HepG2 (cell line): ENCODE data around the gene CPSF4. TPM values are rescaled to one million over a fixed set of nuclear protein-coding genes. Genes with fewer than 3 reads are reported as not detected.

Experiments
- HDAC2 ChIP-seq: sonication (generic); formaldehyde crosslinking; IDR thresholded peaks from 2 replicates; pipeline ENCODE4 v1.4.0; 2020; ENCODE audit warnings: missing genetic modification reagents
- HMG20B ChIP-seq: conservative IDR thresholded peaks from 2 replicates; pipeline ENCODE4 v1.6.1; 2016; ENCODE audit warnings: missing genetic modification reagents, missing compliant biosample characterization
- KDM4B ChIP-seq: sonication (generic); formaldehyde crosslinking; IDR thresholded peaks from 2 replicates; pipeline ENCODE4 v1.4.0; 2020; ENCODE audit warnings: missing genetic modification reagents
- NCOA1 ChIP-seq: sonication (generic); formaldehyde crosslinking; IDR thresholded peaks from 2 replicates; pipeline ENCODE4 v1.9.0; 2021; ENCODE audit warnings: missing genetic modification reagents
- NFYC ChIP-seq: IDR thresholded peaks from 2 replicates; pipeline ENCODE4 v1.6.1; 2016; ENCODE audit warnings: missing genetic modification reagents, missing compliant biosample characterization
- PLSCR1 ChIP-seq: sonication (generic); formaldehyde crosslinking; IDR thresholded peaks from 2 replicates; pipeline ENCODE4 v1.5.0; 2020; ENCODE audit warnings: missing genetic modification reagents, mild to moderate bottlenecking, borderline replicate concordance
- SP4 ChIP-seq: sonication (generic); formaldehyde crosslinking; IDR thresholded peaks from 2 replicates; pipeline ENCODE4 v1.8.1; 2023; ENCODE audit warnings: mild to moderate bottlenecking, missing genetic modification reagents
- SP5 ChIP-seq: IDR thresholded peaks from 2 replicates; pipeline ENCODE4 v1.6.1; 2016; ENCODE audit warnings: low read depth, borderline replicate concordance
- ZBTB10 ChIP-seq: sonication (generic); formaldehyde crosslinking; IDR thresholded peaks from 2 replicates; pipeline ENCODE4 v1.4.0; 2020; ENCODE audit warnings: missing genetic modification reagents, borderline replicate concordance
- ZBTB34 ChIP-seq: sonication (generic); formaldehyde crosslinking; IDR thresholded peaks from 2 replicates; pipeline ENCODE4 v1.8.0; 2022; ENCODE audit warnings: mild to moderate bottlenecking, missing genetic modification reagents
- ZEB1 ChIP-seq: IDR thresholded peaks from 2 replicates; pipeline ENCODE4 v1.6.1; 2012; ENCODE audit warnings: mild to moderate bottlenecking, low read depth, inconsistent platforms; ENCODE audit not compliant: insufficient replicate concordance
- ZNF260 ChIP-seq: sonication (generic); formaldehyde crosslinking; IDR thresholded peaks from 2 replicates; pipeline ENCODE4 v1.4.0; 2020; ENCODE audit warnings: missing genetic modification reagents, low read depth, mild to moderate bottlenecking, borderline replicate concordance
- ZNF274 ChIP-seq: sonication (generic); formaldehyde crosslinking; IDR thresholded peaks from 2 replicates; pipeline ENCODE4 v1.5.1; 2020; ENCODE audit warnings: mild to moderate bottlenecking, missing genetic modification reagents
- ZNF550 ChIP-seq: sonication (generic); formaldehyde crosslinking; IDR thresholded peaks from 2 replicates; pipeline ENCODE4 v1.4.0; 2020; ENCODE audit warnings: mild to moderate bottlenecking, missing genetic modification reagents, borderline replicate concordance
- ZNF737 ChIP-seq: sonication (generic); formaldehyde crosslinking; IDR thresholded peaks from 2 replicates; pipeline ENCODE4 v1.5.0; 2020; ENCODE audit warnings: missing genetic modification reagents, mild to moderate bottlenecking, borderline replicate concordance
- ZNF788 ChIP-seq: sonication (generic); formaldehyde crosslinking; IDR thresholded peaks from 2 replicates; pipeline ENCODE4 v1.5.0; 2020; ENCODE audit warnings: mild to moderate bottlenecking, missing genetic modification reagents, borderline replicate concordance
- ZNF850 ChIP-seq: sonication (generic); formaldehyde crosslinking; conservative IDR thresholded peaks from 2 replicates; pipeline ENCODE4 v1.9.0; 2021; ENCODE audit warnings: mild to moderate bottlenecking, missing genetic modification reagents
- polyA plus RNA-seq, 8 experiments: library from polyadenylated mRNA; depleted of rRNA in 3 of 8; stranded (reverse) in 7 of 8; unstranded in 1 of 8; fragments of >200 nt; fragmentation: Illumina TruSeq in 4 of 8; extraction: Trizol in 4 of 8; gene quantifications; 2 replicates each; pipeline versions ENCODE4 v1.2.1 to v1.2.3, GENCODE V29; 2011 to 2016; ENCODE audit warnings: low read depth in 4 of 8, missing spikeins in 1 of 8, mixed read lengths in 1 of 8; ENCODE audit not compliant: insufficient read depth in 1 of 8
- total RNA-seq, 5 experiments: library from RNA; depleted of rRNA; stranded (reverse); fragments of >200 nt; fragmentation: Illumina TruSeq; extraction: Trizol; gene quantifications; 2 replicates each; pipeline ENCODE4 v1.2.3, GENCODE V29; 2016; ENCODE audit warnings: low read depth in 1 of 5
- TF ChIP-seq, protein P1 (sequence below): sonication (generic); formaldehyde crosslinking; IDR thresholded peaks from 2 replicates; pipeline ENCODE4 v1.4.0; 2020; ENCODE audit warnings: missing genetic modification reagents, borderline replicate concordance
- TF ChIP-seq, protein P2 (sequence below): sonication (generic); formaldehyde crosslinking; IDR thresholded peaks from 2 replicates; pipeline ENCODE4 v1.9.0; 2021; ENCODE audit warnings: missing genetic modification reagents, mild to moderate bottlenecking, borderline replicate concordance

The CPSF4 gene
- total and polyA plus RNA-seq, 2 of the 13 experiments (the other 11 are each of a cell fraction or from before 2014, with no cell fraction given) = 34.1 to 49.6 TPM

DNA sequence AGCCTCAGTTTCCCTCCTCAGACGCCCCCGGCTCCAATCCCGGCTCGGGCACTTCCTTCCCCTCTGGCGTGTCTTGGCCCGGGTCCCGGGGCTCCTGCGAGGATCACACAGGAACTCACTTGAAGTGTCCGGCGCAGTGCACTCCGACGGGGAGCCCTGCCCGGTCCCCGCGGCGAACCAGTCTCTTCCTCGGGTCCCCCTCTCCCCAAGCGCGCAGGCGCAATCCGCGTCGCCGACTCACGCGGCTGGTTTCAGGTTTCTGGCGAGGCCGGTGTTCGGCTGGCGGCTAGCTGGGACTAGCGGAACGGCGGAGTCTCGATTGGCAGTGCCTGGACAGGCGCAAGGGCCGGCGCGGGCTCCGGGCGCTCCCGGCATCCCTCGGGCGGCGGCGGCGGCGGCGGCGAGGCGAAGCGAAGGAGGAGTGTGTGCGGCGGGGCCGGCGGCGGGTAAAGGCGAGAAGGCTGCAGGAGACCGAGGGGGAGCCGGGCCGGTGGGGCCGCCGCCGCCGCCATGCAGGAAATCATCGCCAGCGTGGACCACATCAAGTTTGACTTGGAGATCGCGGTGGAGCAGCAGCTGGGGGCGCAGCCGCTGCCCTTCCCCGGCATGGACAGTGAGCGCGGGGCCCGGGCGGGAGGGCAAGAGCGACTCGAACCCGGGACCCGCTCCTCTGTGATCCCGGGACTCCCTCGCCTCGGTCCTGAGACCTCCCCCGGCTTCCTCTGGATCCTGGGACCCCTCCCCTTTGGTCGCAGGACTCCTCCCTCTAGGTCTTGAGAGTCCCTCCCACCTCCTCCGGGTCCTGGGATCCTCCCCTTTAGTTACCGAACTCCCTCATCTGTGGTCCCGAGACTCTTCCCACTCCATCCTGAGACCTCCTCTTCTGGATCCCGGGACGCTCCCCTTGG is at the start of gene CPSF4, which contains the start of gene PTCD1 (continued):
- TF ChIP-seq ZBTB10 = 0 out of 2 replicates have a peak, but pooled peaks have one; percentile 36
- TF ChIP-seq, protein P1, sequence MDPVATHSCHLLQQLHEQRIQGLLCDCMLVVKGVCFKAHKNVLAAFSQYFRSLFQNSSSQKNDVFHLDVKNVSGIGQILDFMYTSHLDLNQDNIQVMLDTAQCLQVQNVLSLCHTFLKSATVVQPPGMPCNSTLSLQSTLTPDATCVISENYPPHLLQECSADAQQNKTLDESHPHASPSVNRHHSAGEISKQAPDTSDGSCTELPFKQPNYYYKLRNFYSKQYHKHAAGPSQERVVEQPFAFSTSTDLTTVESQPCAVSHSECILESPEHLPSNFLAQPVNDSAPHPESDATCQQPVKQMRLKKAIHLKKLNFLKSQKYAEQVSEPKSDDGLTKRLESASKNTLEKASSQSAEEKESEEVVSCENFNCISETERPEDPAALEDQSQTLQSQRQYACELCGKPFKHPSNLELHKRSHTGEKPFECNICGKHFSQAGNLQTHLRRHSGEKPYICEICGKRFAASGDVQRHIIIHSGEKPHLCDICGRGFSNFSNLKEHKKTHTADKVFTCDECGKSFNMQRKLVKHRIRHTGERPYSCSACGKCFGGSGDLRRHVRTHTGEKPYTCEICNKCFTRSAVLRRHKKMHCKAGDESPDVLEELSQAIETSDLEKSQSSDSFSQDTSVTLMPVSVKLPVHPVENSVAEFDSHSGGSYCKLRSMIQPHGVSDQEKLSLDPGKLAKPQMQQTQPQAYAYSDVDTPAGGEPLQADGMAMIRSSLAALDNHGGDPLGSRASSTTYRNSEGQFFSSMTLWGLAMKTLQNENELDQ (CRISPR knock-in tag) = no peak
- no peak for TF ChIP-seq ZNF260
- no peak for TF ChIP-seq ZNF550
- TF ChIP-seq NFYC (CRISPR knock-in tag) = 0 out of 2 replicates have a peak, but pooled peaks have one; percentile 29
- 0 out of 2 replicates have a peak, but pooled peaks have one; percentile 81 for TF ChIP-seq KDM4B (CRISPR knock-in tag)
- no peak for TF ChIP-seq ZNF737 (CRISPR knock-in tag)
- TF ChIP-seq HMG20B = no peak
- TF ChIP-seq NCOA1 (CRISPR knock-in tag) = no peak
- TF ChIP-seq, protein P2, sequence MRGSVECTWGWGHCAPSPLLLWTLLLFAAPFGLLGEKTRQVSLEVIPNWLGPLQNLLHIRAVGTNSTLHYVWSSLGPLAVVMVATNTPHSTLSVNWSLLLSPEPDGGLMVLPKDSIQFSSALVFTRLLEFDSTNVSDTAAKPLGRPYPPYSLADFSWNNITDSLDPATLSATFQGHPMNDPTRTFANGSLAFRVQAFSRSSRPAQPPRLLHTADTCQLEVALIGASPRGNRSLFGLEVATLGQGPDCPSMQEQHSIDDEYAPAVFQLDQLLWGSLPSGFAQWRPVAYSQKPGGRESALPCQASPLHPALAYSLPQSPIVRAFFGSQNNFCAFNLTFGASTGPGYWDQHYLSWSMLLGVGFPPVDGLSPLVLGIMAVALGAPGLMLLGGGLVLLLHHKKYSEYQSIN (CRISPR knock-in tag) = no peak
- no peak for TF ChIP-seq ZNF274
- no peak; the same call in 1 of the 2 replicates for TF ChIP-seq ZNF850 (CRISPR knock-in tag)
- no peak for TF ChIP-seq PLSCR1 (CRISPR knock-in tag)
- TF ChIP-seq SP4 (CRISPR knock-in tag) = peak; percentile 75
- TF ChIP-seq ZEB1 = no peak
- no peak for TF ChIP-seq ZBTB34 (CRISPR knock-in tag)
- peak; percentile 45; the same call in 1 of the 2 replicates for TF ChIP-seq SP5 (CRISPR knock-in tag)
- TF ChIP-seq ZNF788 (CRISPR knock-in tag) = peak; percentile 96
- TF ChIP-seq HDAC2 (CRISPR knock-in tag) = peak; percentile 72; the same call in 1 of the 2 replicates
